NCI-H82 treated with DMSO at 0.1 percent for 48 hours (cell line): ENCODE data around the gene MC1R.

ENCODE experiments used
- DNase-seq: peaks from one replicate; lab custom pipeline; 2025; ENCODE audit not compliant: unreplicated experiment; lab: John Stamatoyannopoulos, UW

The MC1R gene

GRCh38 chr16:89895482-89896250, 23.0 kb upstream of the MC1R start:
- no peak for DNase-seq

- DNase-seq, result no peak
These were observed 21.5 kb upstream of the MC1R start for GRCh38 chr16:89897204-89897603.

- no peak for DNase-seq
These were observed 20.3 kb upstream of the MC1R start for GRCh38 chr16:89898201-89898967.

GRCh38 chr16:89899879-89900481, 18.7 kb upstream of the MC1R start:
- no peak for DNase-seq

- DNase-seq, result no peak
These were observed 17.8 kb upstream of the MC1R start for GRCh38 chr16:89900885-89901284.

- DNase-seq, result no peak
These were observed 15.7 kb upstream of the MC1R start for GRCh38 chr16:89902980-89903379.

GRCh38 chr16:89903908-89904515, 14.7 kb upstream of the MC1R start:
- DNase-seq, result no peak

GRCh38 chr16:89904606-89905510, 13.8 kb upstream of the MC1R start:
- DNase-seq, result no peak

- DNase-seq, result no peak
These were observed 13.0 kb upstream of the MC1R start for GRCh38 chr16:89905511-89906139.

GRCh38 chr16:89906140-89907025, 12.3 kb upstream of the MC1R start:
- no peak for DNase-seq

- DNase-seq, result no peak
These were observed 11.4 kb upstream of the MC1R start for GRCh38 chr16:89907055-89907814.

GRCh38 chr16:89908236-89908635, 10.4 kb upstream of the MC1R start:
- no peak for DNase-seq

GRCh38 chr16:89909777-89910716, 8.6 kb upstream of the MC1R start:
- DNase-seq, result peak; percentile 9

GRCh38 chr16:89910717-89911354, 7.8 kb upstream of the MC1R start:
- DNase-seq, result no peak

- no peak for DNase-seq
These were observed 7.3 kb upstream of the MC1R start for GRCh38 chr16:89911375-89911774.

GRCh38 chr16:89912143-89912542, 6.5 kb upstream of the MC1R start:
- no peak for DNase-seq

- no peak for DNase-seq
These were observed 6.0 kb upstream of the MC1R start for GRCh38 chr16:89912627-89913026.
